ENCODE measurements around the gene RXRA.

GRCh38 chr9:134332841-134333233, 6.6 kb downstream of the RXRA start:
- no peak for TF ChIP-seq MAX (IDR thresholded peaks at IDR 0.05; ENCODE audit: insufficient read depth, insufficient read length)
- TF ChIP-seq CTCF (IDR thresholded peaks at IDR 0.05; ENCODE audit: extremely low read depth in 1 of 2, insufficient read depth in 1 of 2, low read depth in 1 of 2, low read length in 2 of 2): no peak
- no peak for TF ChIP-seq POLR2AphosphoS5 (IDR thresholded peaks at IDR 0.05; ENCODE audit: insufficient read depth, low read depth, low read length)
- no peak for TF ChIP-seq POLR2A (IDR thresholded peaks at IDR 0.05; ENCODE audit: low read depth, low read length)
- no peak for TF ChIP-seq GATA2 (IDR thresholded peaks at IDR 0.05; ENCODE audit: insufficient read depth, insufficient read length, low read depth, low read length)
- no peak for TF ChIP-seq FOS (IDR thresholded peaks at IDR 0.05; ENCODE audit: borderline replicate concordance, insufficient read depth, low read length)
- TF ChIP-seq EZH2 (IDR thresholded peaks at IDR 0.05; ENCODE audit: borderline replicate concordance, low read depth, low read length, severe bottlenecking): no peak

Measured in endothelial cell of umbilical vein (primary cell).